ENCODE results near the gene PCDH15.

PCDH15 gene

DNA sequence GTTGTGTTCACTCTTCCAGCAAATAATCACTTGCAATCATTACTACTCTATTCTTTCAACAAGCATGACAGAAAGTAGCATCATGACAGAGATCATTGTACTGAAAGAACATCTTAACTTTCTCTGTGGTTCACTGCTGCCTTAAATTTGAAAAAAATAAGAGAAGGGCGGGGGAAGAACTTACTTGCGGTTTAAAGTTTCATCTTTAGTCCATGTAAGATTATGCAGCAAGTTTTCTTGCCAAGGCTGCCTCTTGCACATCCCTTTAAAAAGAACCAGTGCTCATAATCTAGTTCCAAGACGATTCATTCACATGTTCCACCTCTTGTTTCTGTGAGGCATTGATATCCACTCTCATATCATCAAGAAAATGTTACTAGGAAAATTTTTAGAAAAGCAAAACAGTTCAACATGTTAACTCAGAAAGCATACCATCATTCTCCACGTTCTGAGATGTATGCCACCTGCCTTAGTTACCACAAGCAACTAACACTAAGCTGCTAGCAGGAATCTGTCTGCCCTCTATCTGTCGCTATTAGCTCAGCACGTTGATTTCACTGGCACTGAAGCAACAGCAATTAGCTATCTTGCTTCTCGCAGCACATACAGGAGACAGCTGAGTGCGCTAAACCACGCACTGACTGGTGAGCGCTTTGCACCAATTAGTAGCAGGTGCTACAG, at the start of gene PCDH15:
PCDH15 (minus strand) TSS at position 491 of the 681 bp plus-strand sequence. CDS start 136,969 bp downstream, outside the sequence.
- DNase-seq (ENCODE audit: low spot score) = no peak

DNA sequence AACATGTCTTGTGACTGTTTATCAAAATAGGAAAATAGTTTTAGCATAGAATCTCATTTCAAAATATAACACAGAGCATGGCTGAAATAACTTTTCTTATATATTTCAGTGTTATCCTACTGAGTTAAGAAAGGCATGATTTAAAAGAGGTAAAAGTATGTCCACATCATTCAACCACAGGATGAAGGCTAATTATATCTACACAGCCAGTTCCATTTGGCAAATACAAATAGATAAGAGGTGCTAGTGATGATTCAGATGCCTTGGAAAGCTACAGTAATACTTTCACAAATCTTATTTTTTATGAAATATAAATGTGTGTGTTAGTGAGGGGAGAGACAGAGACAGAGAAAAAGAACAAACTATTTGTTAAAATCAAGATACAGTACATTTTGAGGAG, 42.9 kb upstream of the PCDH15 start:
- DNase-seq (ENCODE audit: low spot score) = no peak

DNA sequence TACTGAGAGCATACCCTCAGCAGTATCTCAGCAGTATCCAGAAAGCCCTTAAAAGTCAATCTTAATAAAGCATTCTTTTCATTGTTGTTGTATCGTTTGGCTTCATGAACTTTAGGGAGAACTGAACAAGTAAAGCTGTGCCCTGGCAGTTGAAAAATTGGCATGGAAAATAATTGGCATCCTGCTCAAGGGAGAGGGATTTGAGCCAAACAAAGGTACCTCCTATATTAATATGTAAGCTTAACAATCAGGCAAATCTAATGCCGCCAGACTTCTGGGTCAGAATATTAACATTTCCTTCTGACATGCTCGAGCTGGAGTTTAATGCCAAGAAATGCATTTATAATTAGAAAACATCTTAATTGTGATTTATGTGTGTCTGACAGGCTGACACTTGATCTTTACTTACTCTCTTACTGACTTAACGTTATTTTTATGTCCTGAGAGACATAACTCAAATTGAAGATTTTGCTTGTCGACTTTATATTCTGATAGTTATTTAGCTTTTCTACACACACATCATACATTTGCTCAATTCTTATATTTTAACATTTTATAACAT, 42.1 kb upstream of the PCDH15 start:
- no peak for DNase-seq (ENCODE audit: low spot score)

DNA sequence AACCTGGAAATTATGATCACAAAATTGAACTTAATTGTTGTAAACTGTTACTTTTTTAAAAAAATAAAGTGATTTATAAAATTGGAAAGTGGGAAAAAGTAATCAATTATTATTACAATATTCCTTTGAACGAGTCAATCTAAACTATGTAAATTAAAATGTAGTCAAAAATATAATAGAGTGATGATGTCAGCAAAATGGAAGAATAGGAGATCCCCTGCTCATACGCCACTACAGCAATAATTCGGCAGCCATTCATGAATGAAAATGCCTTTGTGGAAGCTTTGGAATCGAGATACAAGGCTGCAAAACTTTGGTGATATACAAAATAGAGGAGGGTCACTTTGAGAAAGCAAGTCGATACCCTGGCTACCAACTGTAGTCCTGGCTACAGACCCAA, 36.4 kb upstream of the PCDH15 start:
- no peak for DNase-seq (ENCODE audit: low spot score)

DNA sequence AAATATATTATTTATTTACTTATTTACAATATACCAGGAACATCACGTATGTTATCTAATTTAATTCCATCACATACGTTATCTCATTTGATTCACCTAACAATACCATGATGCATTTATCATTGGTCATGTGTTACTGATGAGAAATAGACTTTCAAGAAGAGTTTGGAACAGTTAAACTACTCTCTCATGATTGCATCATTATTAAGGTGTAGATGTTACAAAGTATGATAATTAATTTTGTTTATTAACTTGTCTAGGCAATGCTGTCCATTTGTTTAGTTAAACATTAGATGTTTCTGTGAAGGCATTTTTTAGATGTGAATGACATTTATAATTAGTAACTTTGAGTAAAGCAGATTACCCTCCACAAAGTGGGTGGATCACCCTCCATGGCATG, 32.0 kb upstream of the PCDH15 start:
- DNase-seq (ENCODE audit: low spot score) = no peak

DNA sequence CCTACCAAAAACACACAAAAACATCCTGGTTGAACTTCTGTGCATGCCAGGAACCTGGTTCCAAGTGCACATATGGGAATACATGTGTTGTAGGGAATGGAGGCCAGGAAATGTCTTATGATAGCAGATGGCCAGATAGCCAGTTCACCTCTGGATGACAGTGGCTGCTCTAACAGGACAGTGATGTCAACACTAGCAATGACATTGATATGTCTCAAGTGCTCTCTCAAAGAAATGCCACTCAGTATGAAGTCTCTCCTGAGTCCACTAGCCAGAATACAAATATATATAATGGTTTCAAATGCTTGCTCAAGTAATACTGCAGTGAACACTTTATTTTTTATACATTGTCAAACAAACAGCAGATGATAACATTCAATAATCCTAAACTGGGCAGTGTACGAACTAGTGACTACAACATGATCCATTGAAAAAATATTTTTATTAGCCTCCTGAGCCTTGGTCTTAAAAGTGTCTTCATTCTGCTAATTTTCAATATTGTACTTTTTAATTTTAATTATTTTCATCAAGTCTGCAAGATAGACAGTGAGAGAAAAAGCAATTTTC, 26.0 kb upstream of the PCDH15 start:
- no peak for DNase-seq (ENCODE audit: low spot score)

DNA sequence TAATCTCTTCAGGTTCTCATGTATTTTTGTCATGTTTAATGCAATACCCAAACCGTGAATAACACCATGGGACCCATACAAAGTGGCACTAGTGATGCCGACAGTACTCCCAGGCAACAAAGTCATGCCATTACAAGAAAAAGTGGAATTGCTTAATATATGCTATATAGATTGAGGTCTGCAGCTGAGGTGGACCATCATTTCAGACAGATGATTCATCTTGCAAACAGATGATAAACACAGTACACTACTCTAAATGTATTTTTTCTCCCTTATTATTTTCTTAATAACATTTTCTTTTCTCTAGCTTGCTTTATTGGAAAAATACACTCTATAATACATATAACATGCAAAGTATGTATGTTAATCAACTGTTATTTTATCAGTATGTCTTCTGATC, 14.6 kb upstream of the PCDH15 start:
- DNase-seq (ENCODE audit: low spot score) = no peak

DNA sequence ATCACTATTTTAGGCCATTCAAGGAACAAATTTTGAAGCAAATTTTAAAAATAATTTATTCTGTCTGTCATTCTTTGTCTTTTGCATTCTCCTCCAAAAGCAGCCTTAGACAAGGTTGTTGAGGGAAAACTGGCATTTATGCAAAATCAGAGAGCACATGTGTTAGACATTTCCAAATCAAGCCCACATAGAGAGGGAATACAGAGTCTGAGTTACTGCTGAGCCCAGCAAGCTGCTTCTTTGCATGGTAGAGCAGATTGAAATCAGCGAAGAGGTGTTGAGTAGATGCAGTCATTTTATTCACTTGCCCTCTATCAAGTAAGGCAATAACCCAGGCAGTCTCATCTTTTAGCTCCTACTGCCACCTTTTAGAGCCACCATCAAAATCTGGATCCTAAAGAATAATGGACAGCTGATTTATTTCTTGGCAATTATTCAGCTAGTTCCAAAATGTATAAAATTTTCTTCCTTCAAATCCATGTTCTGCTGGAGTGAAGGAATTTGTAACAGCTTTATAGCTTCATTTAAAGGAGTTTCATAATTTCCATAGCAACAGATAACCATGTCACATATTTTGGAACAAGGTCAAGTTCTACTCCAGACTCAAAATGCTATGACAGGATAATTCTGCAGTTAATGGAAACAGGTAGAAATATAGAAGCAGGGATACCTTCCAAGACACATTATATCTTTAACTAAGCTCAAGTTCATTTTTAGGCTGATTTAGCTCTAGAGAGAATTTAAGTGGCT, 7.3 kb upstream of the PCDH15 start:
- DNase-seq (ENCODE audit: low spot score) = no peak

DNA sequence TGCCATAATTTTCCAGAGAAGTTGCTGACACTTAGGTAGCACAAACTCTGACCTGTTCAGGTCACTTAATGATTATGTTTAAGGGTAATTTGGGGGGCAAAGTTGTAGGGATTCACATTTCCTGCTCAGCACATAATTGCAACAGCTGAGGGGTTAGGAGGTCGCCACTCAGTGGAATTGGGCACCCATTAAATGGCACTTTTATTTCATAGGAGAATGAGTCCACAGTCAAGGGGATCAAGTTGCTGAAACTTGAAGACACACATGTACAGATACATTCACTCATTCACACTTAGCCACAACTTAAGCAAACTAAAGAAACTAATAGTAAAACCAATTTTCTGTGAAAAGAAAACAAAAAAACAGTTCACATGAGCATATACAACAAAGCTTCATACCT, 1.5 kb downstream of the PCDH15 start:
- no peak for DNase-seq (ENCODE audit: low spot score)

DNA sequence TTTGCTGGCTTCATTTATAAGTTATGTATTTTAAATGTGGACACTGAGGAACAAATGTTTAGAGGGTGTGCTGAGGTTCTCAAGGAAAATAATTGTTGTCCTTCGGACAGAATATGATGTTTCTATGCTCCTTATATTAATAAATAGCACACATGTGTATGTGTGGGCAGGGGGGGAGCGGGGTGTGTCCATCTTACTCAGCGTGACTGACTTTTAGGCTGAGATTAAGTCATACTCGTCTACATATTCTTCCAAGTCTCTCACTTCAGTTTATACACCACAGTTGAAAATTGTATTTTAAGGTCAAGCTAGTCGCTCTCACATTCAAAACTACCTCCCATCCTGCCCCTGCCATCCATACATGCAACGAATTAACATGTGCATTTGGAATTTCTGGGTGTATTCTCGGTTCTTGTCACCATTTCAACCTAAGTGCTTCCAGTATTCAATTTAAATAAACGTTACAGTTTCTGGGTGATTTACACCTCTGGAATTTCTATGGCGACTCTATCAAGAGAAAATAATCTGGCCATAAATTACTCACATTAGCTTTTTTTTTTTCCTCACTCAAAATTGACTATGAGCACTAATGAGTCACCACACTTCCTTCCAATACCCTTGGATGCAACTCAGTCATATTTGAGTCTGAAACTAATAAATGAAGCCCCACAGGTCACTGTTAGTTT, 3.3 kb downstream of the PCDH15 start:
- DNase-seq (ENCODE audit: low spot score) = no peak

DNA sequence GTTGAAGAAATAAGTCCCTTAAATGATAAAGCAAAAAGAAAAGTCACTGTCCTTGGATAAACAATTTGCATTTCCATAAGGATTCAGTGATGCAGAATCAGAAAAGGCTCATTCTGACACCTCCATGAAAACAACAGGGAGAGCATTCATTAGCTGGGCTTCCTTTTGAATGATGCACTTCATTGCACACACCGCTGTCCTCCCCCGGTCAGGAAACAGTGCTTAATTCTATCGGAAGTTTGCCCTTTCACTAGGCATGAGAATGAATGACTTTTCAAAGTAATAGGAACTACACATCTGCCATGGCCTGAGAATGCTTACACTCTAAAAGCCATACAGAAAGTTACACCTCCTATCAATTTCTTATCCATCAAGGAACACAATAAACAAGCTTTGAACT, 4.2 kb downstream of the PCDH15 start:
- no peak for DNase-seq (ENCODE audit: low spot score)

DNA sequence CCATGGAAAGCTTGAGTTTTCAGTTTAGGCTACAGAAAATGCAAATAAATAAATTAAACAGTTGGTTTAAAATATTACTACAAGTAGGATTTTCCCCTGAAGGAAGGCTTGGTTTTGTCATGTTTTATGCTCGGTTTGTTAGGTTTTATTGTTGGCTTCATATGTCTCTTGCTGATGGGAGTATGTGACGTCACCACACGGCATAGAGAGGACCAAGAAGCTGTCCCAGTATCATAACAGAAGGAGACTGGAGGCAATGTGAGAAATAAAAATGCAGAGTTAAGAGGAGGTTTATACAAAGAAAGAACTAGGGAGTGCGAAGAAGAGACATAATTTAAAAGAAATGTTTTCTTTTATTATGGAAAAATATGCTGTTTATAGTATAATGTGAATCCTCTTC, 24.4 kb downstream of the PCDH15 start:
- DNase-seq (ENCODE audit: low spot score) = no peak

DNA sequence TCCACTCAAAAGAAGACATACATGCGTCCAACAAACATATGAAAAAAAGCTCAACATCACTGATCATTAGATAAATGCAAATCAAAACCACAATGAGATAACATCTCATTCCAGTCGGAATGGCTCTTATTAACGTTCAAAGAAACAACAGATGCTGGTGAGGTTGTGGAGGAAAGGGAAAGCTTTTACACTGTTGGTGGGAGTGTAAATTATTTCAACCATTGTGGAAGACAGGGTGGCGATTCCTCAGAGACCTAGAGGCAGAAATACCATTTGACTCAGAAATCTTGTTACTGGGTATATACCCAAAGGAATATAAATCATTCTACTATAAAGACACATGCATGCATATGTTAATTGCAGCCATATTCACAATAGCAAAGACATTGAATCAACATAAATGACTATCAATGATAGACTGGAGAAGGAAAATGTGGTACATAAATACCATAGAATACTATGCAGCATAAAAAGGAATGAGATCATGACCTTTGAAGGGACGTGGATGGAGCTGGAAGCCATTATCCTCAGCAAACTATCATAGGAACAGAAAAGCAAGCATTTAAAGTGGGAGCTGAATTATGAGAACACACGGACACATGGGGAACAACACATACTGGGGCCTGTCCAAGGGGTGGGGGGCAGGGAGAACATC, 28.4 kb downstream of the PCDH15 start:
- DNase-seq (ENCODE audit: low spot score) = no peak

DNA sequence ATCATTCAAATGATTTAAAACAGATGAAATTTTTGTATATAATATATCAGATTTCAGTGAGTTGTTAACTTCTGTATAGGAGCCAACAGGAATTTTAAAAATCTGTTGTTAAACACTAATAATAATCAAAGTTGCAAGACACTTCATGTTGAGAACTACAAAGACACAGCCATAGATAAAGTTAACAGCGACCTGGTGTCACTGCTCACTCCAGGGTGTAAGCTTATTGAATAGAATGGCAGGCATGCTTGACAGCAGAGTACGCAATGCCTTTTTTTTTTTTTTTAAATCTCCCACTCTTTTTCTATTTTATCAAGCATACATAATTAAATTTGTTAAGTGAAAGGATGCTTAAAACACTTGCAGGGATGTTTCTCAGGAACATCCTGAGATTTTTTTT, 32.0 kb downstream of the PCDH15 start:
- DNase-seq (ENCODE audit: low spot score) = no peak

DNA sequence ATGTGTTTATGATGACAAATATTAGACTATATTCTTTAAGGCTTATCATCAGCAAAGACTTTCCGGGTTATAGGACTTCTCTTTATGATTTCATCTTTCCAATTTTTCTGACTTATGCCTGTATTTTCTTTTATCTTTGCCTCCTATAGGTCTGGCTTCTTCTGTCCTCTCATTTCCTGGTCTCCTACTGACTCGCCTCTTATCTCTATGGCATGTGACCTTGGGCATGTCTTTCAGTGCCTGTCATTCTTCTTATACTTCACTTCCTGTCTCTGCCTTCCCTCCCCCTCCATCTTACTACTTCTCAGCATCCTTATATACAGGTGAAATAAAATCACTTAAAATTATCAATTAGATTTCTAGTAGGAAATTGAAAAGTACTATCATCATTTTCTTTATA, 42.2 kb downstream of the PCDH15 start:
- DNase-seq (ENCODE audit: low spot score) = no peak

DNA sequence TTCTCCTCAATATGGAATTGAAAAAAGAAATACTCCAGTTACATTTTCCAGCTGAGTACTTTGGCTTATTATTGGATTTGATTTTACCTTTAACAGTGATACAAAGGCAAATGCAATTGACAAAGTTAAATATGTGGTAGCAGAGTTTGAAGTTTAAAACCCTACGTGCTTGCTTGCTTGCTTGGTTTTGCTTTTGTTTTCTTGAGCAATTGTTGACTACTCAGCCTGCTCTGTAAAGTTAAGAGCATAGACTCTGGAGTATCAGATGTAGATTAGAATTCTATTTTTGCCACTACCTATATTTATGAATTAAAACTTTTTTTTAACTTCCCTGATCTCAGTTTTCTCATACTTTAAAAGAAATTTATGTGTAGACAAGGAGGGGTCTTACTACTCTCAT, 51.4 kb downstream of the PCDH15 start:
- DNase-seq (ENCODE audit: low spot score) = no peak

DNA sequence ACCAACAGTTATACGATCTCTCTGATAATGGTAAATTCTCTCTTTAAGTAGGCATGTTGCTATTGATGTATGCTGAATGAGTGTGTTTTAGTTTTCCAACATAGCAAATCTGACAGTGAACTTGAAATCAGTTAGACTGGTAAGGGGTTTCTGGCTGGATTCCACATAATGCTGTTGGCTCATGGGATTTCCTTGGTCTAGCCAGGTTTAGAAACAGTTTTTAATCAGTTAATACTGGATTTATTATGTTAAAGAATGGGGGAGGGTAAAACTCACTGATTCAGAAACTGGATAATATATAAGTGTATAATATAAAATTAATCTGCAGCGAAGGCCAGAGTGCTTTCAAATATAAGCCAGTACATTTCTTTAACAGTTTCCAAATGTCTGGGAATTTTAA, 55.6 kb downstream of the PCDH15 start:
- DNase-seq (ENCODE audit: low spot score) = no peak

DNA sequence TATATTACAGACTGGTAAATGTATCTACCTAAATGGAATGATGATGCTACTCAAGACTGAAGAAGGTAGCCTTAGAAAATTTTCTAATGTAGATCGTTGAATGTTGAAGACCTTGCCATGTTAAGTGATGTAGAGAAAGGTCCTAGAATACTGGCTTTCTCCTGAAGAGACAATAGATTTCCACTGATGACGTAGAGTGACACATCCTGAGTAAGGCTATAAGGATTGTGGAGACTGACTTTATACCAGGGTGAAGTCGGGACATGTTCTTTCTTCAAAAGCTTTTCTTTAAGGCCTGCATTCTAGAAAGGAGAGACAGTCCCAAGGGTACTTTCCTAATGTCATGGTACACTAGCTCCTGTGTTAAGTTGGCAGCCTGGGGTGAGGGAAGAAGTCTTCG, 58.6 kb downstream of the PCDH15 start:
- DNase-seq (ENCODE audit: low spot score) = no peak

DNA sequence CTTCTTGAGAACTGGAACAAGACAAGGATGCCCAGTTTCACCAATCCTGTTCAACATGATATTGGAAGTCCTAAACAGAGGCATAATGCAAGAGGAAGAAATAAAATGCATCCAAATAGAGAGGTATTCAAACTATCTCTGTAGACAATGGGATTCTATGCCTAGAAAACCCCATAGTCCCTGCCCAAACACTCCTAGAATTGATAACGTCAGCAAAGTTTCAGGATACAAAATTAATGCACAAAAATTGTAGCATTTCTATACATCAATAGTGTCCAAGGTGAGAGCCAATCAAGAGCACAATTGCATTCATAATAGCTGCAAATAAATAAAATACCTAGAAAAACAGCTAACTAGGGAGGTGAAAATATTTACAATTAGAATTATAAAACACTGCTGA, 72.5 kb downstream of the PCDH15 start:
- no peak for DNase-seq (ENCODE audit: low spot score)

DNA sequence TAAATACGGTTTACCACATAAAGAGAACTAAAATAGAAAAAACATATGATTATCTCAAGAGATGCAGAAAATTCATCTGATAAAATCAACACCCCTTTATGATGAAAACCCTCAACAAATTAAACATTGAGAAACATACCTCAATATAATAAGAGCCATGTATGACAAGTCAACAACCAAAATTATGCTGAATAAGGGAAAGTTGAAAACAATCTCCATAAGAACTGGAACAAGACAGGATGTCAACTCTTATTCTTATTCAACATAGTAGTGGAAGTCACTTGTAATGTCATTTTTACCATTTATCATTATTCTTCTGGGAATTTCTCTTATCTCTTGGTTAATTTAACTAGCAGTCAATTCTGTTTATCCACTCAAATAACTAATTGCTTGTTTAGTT, 79.0 kb downstream of the PCDH15 start:
- DNase-seq (ENCODE audit: low spot score) = no peak

DNA sequence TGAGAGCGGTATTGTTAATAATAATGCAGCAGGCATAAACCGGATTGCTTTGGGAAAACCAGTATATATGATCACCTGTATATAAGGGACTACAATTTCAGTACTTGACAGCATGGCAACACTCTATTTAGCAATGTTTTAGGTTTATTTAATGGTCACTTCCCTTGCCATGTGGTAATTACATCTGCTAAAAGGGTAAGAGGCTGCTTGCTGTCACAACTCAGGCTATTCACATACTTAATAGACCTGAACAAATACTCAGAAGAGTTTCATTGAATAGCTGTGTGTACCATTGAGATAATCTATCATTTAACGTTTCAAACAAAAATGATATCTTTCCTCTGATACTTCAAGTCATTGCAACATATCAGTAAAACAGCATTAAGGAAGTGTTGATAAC, 90.1 kb downstream of the PCDH15 start:
- DNase-seq (ENCODE audit: low spot score) = no peak

DNA sequence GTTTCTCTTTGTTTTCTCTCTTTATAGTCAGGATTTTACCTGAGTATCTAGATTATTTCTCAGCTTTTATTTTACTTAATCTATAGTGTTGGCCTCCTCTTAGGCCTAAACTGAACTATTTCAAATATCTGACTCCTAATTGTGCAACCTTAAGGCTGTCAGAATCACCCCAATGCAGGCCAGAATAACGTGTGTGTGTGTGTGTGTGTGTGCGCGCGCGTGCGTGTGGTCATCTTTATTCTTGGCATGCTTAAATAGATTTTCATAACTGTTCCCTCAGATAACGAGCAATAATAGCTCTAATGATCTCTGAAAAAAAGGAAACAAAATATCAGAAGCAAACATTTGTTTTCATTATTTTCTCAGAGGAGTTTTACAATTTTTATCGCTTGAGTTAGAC, 92.4 kb downstream of the PCDH15 start:
- DNase-seq (ENCODE audit: low spot score) = no peak

Measured in hepatic stellate cell (primary cell).